GM23248 (cell line): Measurements from ENCODE around the gene OXGR1. TPM values are rescaled to one million over a fixed set of nuclear protein-coding genes. Genes with fewer than 3 reads are reported as not detected.

Source experiments
- DNase-seq: peaks from one replicate; pipeline ENCODE4 v3.0.0-alpha.2; 2015
- H2AFZ ChIP-seq: fragments of 200-600 bp; sonication (generic); 2 replicates; pipeline ENCODE4 v1.6.1; 2016; ENCODE audit warnings: antibody characterized with exemption
- H3F3A ChIP-seq: fragments of 200-600 bp; sonication (generic); 2 replicates; pipeline ENCODE4 v1.6.1; 2016; ENCODE audit warnings: mild to moderate bottlenecking, antibody characterized with exemption, mixed run types; ENCODE audit not compliant: insufficient read depth
- H3K27ac ChIP-seq: fragments of 200-600 bp; sonication (generic); 2 replicates; pipeline ENCODE4 v1.5.1; 2016; ENCODE audit warnings: mild to moderate bottlenecking
- H3K27me3 ChIP-seq: fragments of 200-600 bp; sonication (generic); replicated peaks from 2 replicates; pipeline ENCODE4 v1.6.1; 2016; ENCODE audit warnings: mild to moderate bottlenecking; ENCODE audit not compliant: insufficient read depth
- H3K36me3 ChIP-seq: fragments of 200-600 bp; sonication (generic); 2 replicates; pipeline ENCODE4 v1.6.1; 2016; ENCODE audit warnings: low read depth, mild to moderate bottlenecking
- H3K4me1 ChIP-seq: fragments of 200-600 bp; sonication (generic); 2 replicates; pipeline ENCODE4 v1.6.1; 2016; ENCODE audit warnings: mild to moderate bottlenecking; ENCODE audit not compliant: insufficient read depth
- H3K4me2 ChIP-seq: fragments of 200-600 bp; sonication (generic); one replicate; pipeline ENCODE4 v1.6.1; 2016; ENCODE audit warnings: mild to moderate bottlenecking; ENCODE audit not compliant: unreplicated experiment
- H3K4me3 ChIP-seq: fragments of 200-600 bp; sonication (generic); 2 replicates; pipeline ENCODE4 v1.5.1; 2016; ENCODE audit warnings: mild to moderate bottlenecking
- H3K79me2 ChIP-seq: fragments of 200-600 bp; sonication (generic); 2 replicates; pipeline ENCODE4 v1.6.1; 2016; ENCODE audit warnings: mild to moderate bottlenecking; ENCODE audit not compliant: insufficient read depth
- H3K9ac ChIP-seq: fragments of 200-600 bp; sonication (generic); 2 replicates; pipeline ENCODE4 v1.6.1; 2016; ENCODE audit warnings: mild to moderate bottlenecking
- H3K9me2 ChIP-seq: fragments of 200-600 bp; sonication (generic); 2 replicates; pipeline ENCODE4 v1.6.1; 2016; ENCODE audit warnings: mixed run types, mild to moderate bottlenecking, moderate library complexity; ENCODE audit not compliant: insufficient read depth
- H3K9me3 ChIP-seq: fragments of 200-600 bp; sonication (generic); one replicate; pipeline ENCODE4 v1.6.1; 2017; ENCODE audit warnings: low read depth
- H4K20me1 ChIP-seq: fragments of 200-600 bp; sonication (generic); 2 replicates; pipeline ENCODE4 v1.6.0; 2016; ENCODE audit not compliant: insufficient read depth
- EZH2 ChIP-seq: fragments of 200-600 bp; sonication (generic); IDR thresholded peaks from 2 replicates; pipeline ENCODE4 v1.6.1; 2018; ENCODE audit warnings: antibody characterized with exemption, mild to moderate bottlenecking; ENCODE audit not compliant: insufficient read depth, poor library complexity, severe bottlenecking
- EZH2phosphoT487 ChIP-seq: fragments of 200-600 bp; sonication (generic); IDR thresholded peaks from 2 replicates; pipeline ENCODE4 v1.6.1; 2018; ENCODE audit warnings: antibody characterized with exemption, moderate library complexity, mild to moderate bottlenecking, low read depth; ENCODE audit not compliant: insufficient read depth
- WGBS, 2 experiments: methylation state at CpG; one replicate each; pipeline ENCODE4 v1.1.6; 2015 to 2017; ENCODE audit warnings: low lambda C conversion rate in 2 of 2, low coverage in 1 of 2; ENCODE audit errors: missing lambda C conversion rate in 2 of 2; 5-methylcytosine and 5-hydroxymethylcytosine counted together
- in situ Hi-C: fragments of 300-500 bp; cut with MboI; formaldehyde crosslinking; loops from 2 replicates; pipeline ENCODE4 v1.15.0; 2020
- polyA plus RNA-seq: library from polyadenylated mRNA; unstranded; fragments of >200 nt; fragmentation: Nextera tagmentation; extraction: Ambion mirVana; gene quantifications from 2 replicates; pipeline ENCODE4 v1.2.1, GENCODE V29; 2016
- total RNA-seq: library from RNA; depleted of rRNA; stranded (reverse); fragments of >200 nt; shearing (Covaris generic); gene quantifications from 2 replicates; pipeline ENCODE4 v1.2.3, GENCODE V29; 2014; rRNA removed

OXGR1 gene
- total RNA-seq, result not detected in 2 replicates
- not detected in 2 replicates for polyA plus RNA-seq

- Histone ChIP-seq H3K4me1 (no peaks in the 10 kb centered on the region), H3K27me3 (peaks cover 53% of the 10 kb centered on the region), H3K36me3 (no peaks in the 10 kb centered on the region), H3F3A (no peaks in the 10 kb centered on the region), H3K4me3 (peak within 1 kb of the TSS; percentile 35), H4K20me1 (no peaks in the 10 kb centered on the region), H3K9me3 (no peaks in the 10 kb centered on the region), H3K4me2 (peak within 1 kb of the TSS; percentile 55), H3K27ac (no peak within 1 kb of the TSS), H3K9ac (no peak within 1 kb of the TSS), H2AFZ (no peak within 1 kb of the TSS), H3K9me2 (no peaks in the 10 kb centered on the region), H3K79me2 (no peaks in the 10 kb centered on the region)
- DNase-seq, result peak; percentile 14
- TF ChIP-seq EZH2phosphoT487, result no peak
- no peak for TF ChIP-seq EZH2
- 2% methylated on average over 42 of the region's 52 CpGs for WGBS, 2 experiments
- in situ Hi-C loops, result no loop called here
These were observed at the start of gene OXGR1 for GRCh38 chr13:96994017-96994857. OXGR1 (minus strand) TSS chr13:96994476; CDS start chr13:96987759, 6,717 bp downstream.

GRCh38 chr13:97043302-97043701, 49.0 kb upstream of the OXGR1 start:
- Histone ChIP-seq H3K9ac (0 out of 2 replicates have a peak overlapping the region, but pooled peaks have one; percentile 2), H3K79me2 (no peaks in the 10 kb centered on the region), H3K27ac (peak overlapping the region; percentile 29), H3K36me3 (no peaks in the 10 kb centered on the region), H3K9me2 (no peaks in the 10 kb centered on the region), H2AFZ (no peak overlapping the region), H3K4me2 (no peak overlapping the region), H3K27me3 (no peaks in the 10 kb centered on the region), H3K4me3 (no peak overlapping the region), H3F3A (peaks cover 5% of the 10 kb centered on the region; the same call in 1 of the 2 replicates), H4K20me1 (no peaks in the 10 kb centered on the region), H3K9me3 (no peaks in the 10 kb centered on the region), H3K4me1 (peaks cover 10% of the 10 kb centered on the region; the same call in 1 of the 2 replicates)
- DNase-seq, result peak; percentile 84
- in situ Hi-C loops, result no loop called here
- TF ChIP-seq EZH2 (no peak), EZH2phosphoT487 (no peak)
- 3 to 5% methylated on average over 2 of the region's 2 CpGs for WGBS, 2 experiments

GRCh38 chr13:97030705-97031452, 36.6 kb upstream of the OXGR1 start:
- no peaks in the 10 kb centered on the region for H4K20me1 ChIP-seq
- H3K9me2 ChIP-seq, result no peaks in the 10 kb centered on the region
- H3K9me3 ChIP-seq, result no peaks in the 10 kb centered on the region
- peak; percentile 72 for DNase-seq
- H3K4me3 ChIP-seq, result no peak overlapping the region
- in situ Hi-C loops, result loop anchor here (10.0 kb wide), 1 partner anchor 314 kb away; no protein-coding TSS in a partner anchor
- H3F3A ChIP-seq, result peaks cover 13% of the 10 kb centered on the region; the same call in 1 of the 2 replicates
- no peaks in the 10 kb centered on the region for H3K79me2 ChIP-seq
- no peak overlapping the region for H2AFZ ChIP-seq
- peaks cover 9% of the 10 kb centered on the region; the same call in 1 of the 2 replicates for H3K4me1 ChIP-seq
- no peaks in the 10 kb centered on the region for H3K27me3 ChIP-seq
- no peak overlapping the region for H3K9ac ChIP-seq
- WGBS, 2 experiments, result 30 to 41% methylated on average over 2 of the region's 2 CpGs
- TF ChIP-seq EZH2phosphoT487 (no peak), EZH2 (no peak)
- no peak overlapping the region for H3K4me2 ChIP-seq
- H3K27ac ChIP-seq, result no peak overlapping the region
- no peaks in the 10 kb centered on the region for H3K36me3 ChIP-seq

GRCh38 chr13:97028441-97029299, 34.4 kb upstream of the OXGR1 start:
- DNase-seq, result peak; percentile 64
- Histone ChIP-seq H3K9ac (no peak overlapping the region), H3K4me3 (no peak overlapping the region), H3K4me1 (peaks cover 9% of the 10 kb centered on the region; the same call in 1 of the 2 replicates), H3K4me2 (no peak overlapping the region), H3K27me3 (no peaks in the 10 kb centered on the region), H4K20me1 (no peaks in the 10 kb centered on the region), H2AFZ (peak overlapping the region; percentile 59), H3K9me3 (no peaks in the 10 kb centered on the region), H3F3A (peaks cover 13% of the 10 kb centered on the region; the same call in 1 of the 2 replicates), H3K9me2 (no peaks in the 10 kb centered on the region), H3K36me3 (no peaks in the 10 kb centered on the region), H3K27ac (no peak overlapping the region), H3K79me2 (no peaks in the 10 kb centered on the region)
- WGBS, 2 experiments, result 41 to 42% methylated on average over 12 of the region's 12 CpGs
- TF ChIP-seq EZH2phosphoT487, result no peak
- in situ Hi-C loops, result no loop called here
